Ureter (tissue), 1 donor: ENCODE results near the gene MARCHF4. TPM values are rescaled to one million over a fixed set of nuclear protein-coding genes. Genes with fewer than 3 reads are reported as not detected.

Experiments
- DNase-seq: peaks from one replicate; pipeline ENCODE4 v3.0.0-alpha.2; 2020; ENCODE audit warnings: low spot score
- total RNA-seq: library from RNA; stranded (reverse); gene quantifications from one replicate; pipeline ENCODE4 v1.2.4, GENCODE V29; 2023
- donor health status: DM: yes; HTN: yes; CAD: no.

MARCHF4 gene
- total RNA-seq, 1 donor from 2014 or later: not detected

- no peak for DNase-seq
These were observed 22.0 kb downstream of the MARCHF4 start for GRCh38 chr2:216350214-216350791.

DNA sequence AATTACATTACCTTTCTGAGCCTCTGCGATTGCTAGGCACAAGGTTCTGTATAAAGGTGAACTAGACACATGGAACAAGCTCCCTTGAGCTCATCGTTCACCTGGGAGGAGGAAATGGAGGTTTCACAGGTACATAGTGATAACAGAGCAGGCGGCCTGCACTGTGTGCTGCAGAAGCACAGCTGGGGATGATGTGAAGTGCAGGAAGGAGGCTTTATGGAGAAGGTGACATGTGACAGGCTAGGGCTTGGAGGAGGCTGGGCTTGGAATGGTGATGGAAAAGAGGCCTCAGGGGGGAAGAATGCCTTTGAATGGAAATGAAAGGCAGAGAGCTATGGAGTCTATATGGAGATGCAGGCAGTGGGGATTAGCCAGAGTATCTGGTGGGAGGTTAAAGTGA lies 22.9 kb downstream of the MARCHF4 start:
- no peak for DNase-seq

DNA sequence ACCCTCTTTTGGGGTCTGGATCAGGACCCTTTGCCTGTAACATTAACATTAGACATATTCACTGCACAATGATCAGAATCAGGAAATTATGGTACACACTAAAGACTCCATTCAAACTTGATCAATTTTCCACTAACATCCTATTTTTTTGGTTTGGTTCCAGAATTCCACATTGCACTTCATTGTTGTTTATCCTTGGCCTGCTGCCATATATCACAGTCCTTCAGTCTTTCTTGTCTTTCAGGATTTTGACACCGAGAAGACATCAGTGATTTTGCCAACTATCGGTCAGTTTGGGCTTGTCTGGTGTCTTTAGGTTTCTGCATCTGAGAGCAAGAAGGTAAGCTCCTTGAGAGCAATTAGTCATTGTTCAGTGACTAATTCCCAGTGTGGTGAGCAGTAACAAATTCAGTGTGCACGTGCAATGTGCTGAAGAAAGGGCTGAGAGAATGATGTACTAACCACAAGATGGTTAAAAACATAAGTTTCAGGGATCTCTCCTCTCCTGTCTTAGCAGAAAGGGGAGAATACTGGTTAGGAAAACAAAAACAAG lies 23.5 kb downstream of the MARCHF4 start:
- no peak for DNase-seq

GRCh38 chr2:216346781-216347180 lies 25.5 kb downstream of the MARCHF4 start:
- DNase-seq: peak; percentile 9

- peak; percentile 1 for DNase-seq
These were observed 26.4 kb downstream of the MARCHF4 start for GRCh38 chr2:216345846-216346245.

GRCh38 chr2:216344950-216345300 lies 27.4 kb downstream of the MARCHF4 start:
- no peak for DNase-seq

DNA sequence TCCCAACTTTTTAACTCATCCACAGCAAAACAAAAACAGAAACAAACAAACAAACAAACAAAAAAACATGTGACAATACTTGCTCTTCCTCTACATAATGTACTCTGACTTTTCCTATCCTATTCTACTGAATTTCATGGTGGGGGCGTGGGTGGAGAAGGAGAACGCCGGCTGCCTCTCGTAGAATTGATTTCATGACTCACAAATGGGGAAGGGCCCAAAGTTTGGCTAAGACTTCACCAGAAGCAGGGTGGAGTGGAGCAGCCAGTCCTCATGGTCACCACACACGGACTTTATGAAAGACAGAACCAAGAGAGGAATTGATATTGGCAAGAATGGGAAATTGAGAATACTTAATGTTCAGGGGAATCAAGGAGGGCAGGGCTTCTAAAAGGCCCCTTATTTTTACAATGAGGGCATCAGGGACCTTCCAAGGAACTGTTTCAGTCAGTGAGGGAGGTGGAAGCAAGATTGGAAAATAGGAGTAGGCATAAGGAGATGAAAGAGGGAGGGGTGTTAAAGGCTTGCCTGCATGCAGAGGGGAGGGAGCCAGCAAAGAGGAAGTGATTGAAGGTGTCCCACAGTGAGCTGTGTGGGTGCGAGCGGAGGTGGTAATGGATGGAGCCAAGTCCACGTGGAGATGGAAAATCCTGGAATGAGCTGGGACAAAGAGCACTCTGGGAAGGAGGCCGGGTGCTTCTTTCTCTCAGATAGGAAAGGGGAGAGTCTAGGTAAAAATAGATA lies 27.9 kb downstream of the MARCHF4 start:
- no peak for DNase-seq

DNA sequence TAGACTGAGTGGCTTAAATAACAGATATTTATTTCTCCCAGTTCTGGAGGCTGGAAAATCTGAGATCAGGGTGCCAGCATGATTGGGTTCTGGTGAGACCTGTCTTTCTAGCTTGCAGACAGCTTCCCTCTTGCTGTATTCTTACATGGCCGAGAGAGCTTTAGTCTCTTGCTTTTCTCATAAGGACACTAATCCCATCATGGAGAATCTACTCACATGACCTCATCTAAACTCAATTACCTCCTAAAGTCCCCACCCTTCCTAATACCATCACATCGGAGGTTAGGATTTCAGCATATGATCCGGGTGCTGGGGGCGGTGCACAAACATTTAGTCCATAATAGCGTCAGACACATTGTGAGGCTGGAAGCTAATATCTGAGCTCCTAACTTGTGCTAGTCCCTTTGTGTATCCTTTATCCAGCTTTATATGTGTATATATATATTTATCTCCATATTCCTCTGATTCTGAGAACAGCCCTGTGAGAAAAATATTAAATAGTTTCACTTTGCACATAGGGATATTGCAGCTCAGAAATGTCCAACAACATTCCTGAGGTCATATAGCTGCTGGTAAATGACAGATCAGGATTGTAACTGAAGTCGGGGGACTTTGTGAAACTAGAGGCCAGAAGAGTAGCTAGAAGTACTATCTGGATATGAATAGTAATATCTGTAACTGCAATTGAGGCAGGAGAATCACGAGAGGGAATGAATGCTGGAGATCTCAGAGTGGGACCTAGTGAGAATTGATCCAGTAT lies 28.9 kb downstream of the MARCHF4 start:
- no peak for DNase-seq

DNA sequence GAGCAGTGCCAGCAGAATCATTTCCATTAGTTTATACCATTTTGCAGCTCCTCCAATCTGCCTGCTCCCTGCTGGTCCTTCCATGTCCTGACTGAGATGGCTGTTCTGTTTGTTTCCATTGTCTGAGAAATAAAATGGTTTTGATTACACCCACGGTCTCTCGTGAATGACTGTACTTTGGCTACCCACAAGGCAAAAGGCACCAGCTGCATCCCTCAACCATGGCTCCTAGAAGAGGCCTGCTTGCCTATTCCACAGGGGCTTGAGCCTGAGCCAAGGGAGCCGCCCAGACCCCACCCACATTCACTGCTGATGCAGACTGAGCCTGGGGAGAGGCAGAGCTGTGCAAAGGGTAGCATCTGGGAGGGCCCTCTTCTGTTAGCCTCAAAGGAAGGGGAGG lies 31.2 kb downstream of the MARCHF4 start:
- DNase-seq: peak; percentile 33

GRCh38 chr2:216340280-216340631 lies 32.0 kb downstream of the MARCHF4 start:
- no peak for DNase-seq

- DNase-seq: no peak
These were observed 32.6 kb downstream of the MARCHF4 start for GRCh38 chr2:216339456-216340279.

DNA sequence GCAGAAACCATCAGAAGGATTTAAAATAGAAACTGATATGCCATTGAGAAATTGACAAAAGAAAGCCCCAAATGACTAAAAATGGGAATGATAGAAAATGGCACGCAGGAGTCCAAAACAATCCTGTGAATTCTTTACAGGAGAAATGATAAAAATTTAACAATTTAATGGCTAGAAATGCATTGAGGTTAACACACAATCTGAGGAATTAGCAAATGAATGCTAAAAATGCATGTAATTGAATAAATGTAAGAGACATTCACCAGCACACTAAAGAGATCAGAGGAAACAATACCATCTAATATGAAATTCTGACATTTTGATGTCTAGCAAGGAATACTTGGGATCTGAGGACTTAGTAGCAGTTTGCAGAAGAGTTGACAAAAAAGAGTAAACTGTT lies 37.0 kb downstream of the MARCHF4 start:
- no peak for DNase-seq

GRCh38 chr2:216328347-216328746 lies 43.9 kb downstream of the MARCHF4 start:
- no peak for DNase-seq

- DNase-seq: no peak
These were observed 44.8 kb downstream of the MARCHF4 start for GRCh38 chr2:216327447-216327935.

Other genes with a start within 250 kb of the MARCHF4 start
- gene SMARCAL1, start 40.0 kb upstream of the MARCHF4 start, total RNA-seq: 27.9 TPM
- 2,809 TPM for gene RPL37A, start 126.4 kb upstream of the MARCHF4 start, total RNA-seq